ENCODE measurements around the gene RASSF8. TPM values are rescaled to one million over a fixed set of nuclear protein-coding genes. Genes with fewer than 3 reads are reported as not detected.
"Not testable (repeated sequence)": the region's sequence is repeated elsewhere in the genome, so short reads cannot be mapped to it uniquely, and the experiment has no call there.

Gene RASSF8
- total RNA-seq, 4 donors from 2014 or later: 32.0 to 79.5 (median 50.8) TPM

GRCh38 chr12:26047401-26048226, 89.1 kb downstream of the RASSF8 start:
- DNase-seq (ENCODE audit: low spot score) (no peak), ATAC-seq (ENCODE audit: low FRiP score) (no peak)
- TF ChIP-seq, protein P1, sequence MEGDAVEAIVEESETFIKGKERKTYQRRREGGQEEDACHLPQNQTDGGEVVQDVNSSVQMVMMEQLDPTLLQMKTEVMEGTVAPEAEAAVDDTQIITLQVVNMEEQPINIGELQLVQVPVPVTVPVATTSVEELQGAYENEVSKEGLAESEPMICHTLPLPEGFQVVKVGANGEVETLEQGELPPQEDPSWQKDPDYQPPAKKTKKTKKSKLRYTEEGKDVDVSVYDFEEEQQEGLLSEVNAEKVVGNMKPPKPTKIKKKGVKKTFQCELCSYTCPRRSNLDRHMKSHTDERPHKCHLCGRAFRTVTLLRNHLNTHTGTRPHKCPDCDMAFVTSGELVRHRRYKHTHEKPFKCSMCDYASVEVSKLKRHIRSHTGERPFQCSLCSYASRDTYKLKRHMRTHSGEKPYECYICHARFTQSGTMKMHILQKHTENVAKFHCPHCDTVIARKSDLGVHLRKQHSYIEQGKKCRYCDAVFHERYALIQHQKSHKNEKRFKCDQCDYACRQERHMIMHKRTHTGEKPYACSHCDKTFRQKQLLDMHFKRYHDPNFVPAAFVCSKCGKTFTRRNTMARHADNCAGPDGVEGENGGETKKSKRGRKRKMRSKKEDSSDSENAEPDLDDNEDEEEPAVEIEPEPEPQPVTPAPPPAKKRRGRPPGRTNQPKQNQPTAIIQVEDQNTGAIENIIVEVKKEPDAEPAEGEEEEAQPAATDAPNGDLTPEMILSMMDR (IDR thresholded peaks at IDR 0.05): no peak

GRCh38 chr12:26052652-26053051, 94.2 kb downstream of the RASSF8 start:
- ATAC-seq (ENCODE audit: low FRiP score) (no peak), DNase-seq (ENCODE audit: low spot score) (no peak)

DNA sequence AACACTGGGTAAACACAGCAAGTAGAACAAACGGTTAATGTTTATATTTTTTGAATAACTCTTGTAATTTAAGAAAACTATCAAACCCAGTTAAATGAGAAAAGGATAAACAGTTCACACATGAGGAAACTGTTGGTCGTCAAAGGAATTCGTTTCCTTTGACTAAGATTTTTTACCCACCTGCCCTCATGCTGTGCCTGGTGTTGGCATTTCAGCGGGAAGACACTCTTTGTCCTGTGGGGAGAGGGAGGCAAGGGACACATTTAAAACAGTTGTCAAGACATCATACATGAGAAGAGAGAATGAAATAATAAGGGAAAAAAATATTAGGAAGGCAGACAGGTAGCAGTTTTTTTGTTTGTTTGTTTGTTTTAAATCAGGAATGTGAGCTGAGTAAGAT, 95.9 kb downstream of the RASSF8 start:
- ATAC-seq (ENCODE audit: low FRiP score) (no peak), DNase-seq (ENCODE audit: low spot score) (no peak)
- TF ChIP-seq, protein P1 (IDR thresholded peaks at IDR 0.05): no peak

More at GRCh38 chr12:26052652-26053051, 94.2 kb downstream of the RASSF8 start:
- TF ChIP-seq, protein P1 (IDR thresholded peaks at IDR 0.05): no peak

DNA sequence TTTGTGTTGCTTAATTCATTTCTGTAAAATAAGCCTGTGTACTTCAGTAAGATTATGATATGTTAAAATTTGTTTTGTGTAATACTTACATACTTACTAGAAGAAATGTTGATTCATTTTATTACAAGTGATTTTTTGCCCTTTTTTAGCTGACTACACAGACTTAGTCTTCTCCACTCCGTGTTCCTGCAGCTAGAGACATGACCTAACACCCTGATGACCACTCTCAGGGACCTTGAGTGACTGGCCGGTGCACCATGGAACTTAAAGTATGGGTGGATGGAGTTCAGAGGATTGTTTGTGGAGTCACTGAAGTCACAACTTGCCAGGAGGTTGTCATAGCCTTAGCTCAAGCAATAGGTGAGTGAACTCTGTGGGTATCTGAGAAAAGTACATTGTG, 96.6 kb downstream of the RASSF8 start:
- ATAC-seq (ENCODE audit: low FRiP score): no peak
- TF ChIP-seq, protein P1 (IDR thresholded peaks at IDR 0.05): no peak
- DNase-seq (ENCODE audit: low spot score): no peak

DNA sequence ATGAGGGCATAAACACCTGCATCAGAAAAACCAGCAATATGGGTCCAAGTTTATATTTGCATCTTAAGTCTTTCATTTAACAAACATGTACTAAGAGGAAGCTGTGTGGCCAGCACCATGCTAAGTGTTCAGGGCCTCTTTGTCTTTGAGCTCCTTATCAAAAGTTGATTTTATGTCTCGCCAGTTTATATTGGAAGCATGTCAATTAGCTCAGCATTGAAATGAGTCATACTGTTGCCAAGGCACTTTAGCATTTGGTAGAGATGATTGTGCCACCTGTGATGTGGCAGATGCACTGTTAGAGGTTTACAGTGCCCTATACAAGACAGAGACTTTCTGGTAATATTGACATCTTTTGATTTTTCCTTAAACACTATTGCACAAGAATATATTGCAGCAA, 97.9 kb downstream of the RASSF8 start:
- ATAC-seq (ENCODE audit: low FRiP score): no peak
- DNase-seq (ENCODE audit: low spot score): no peak
- TF ChIP-seq, protein P1 (IDR thresholded peaks at IDR 0.05): no peak

GRCh38 chr12:26057271-26057670, 98.8 kb downstream of the RASSF8 start:
- ATAC-seq (ENCODE audit: low FRiP score); DNase-seq (ENCODE audit: low spot score): not testable (repeated sequence)

GRCh38 chr12:26058308-26058707, 99.8 kb downstream of the RASSF8 start:
- no peak for ATAC-seq (ENCODE audit: low FRiP score)

More at GRCh38 chr12:26058308-26058707, 99.8 kb downstream of the RASSF8 start:
- DNase-seq (ENCODE audit: low spot score): no peak
- TF ChIP-seq, protein P1 (IDR thresholded peaks at IDR 0.05): no peak

Data from omental fat pad (tissue), 4 donors.